Measurements from ENCODE around the gene ZNF57.
A peak's percentile ranks its signal among the peaks of the same experiment; 100 is the strongest.

ZNF57 gene

GRCh38 chr19:2900296-2901252, at the start of gene ZNF57 (continued):
- TF ChIP-seq, protein P1, sequence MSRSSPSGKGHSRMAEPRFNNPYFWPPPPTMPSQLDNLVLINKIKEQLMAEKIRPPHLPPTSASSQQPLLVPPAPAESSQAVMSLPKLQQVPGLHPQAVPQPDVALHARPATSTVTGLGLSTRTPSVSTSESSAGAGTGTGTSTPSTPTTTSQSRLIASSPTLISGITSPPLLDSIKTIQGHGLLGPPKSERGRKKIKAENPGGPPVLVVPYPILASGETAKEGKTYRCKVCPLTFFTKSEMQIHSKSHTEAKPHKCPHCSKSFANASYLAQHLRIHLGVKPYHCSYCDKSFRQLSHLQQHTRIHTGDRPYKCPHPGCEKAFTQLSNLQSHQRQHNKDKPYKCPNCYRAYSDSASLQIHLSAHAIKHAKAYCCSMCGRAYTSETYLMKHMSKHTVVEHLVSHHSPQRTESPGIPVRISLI (tag by site-specific recombination; IDR thresholded peaks at IDR 0.05): peak; percentile 88
- TF ChIP-seq ZNF350 (tag by site-specific recombination; IDR thresholded peaks at IDR 0.05): no peak
- no peak for TF ChIP-seq ZNF248 (tag by site-specific recombination; IDR thresholded peaks at IDR 0.05)
- TF ChIP-seq ZNF626 (tag by site-specific recombination; IDR thresholded peaks at IDR 0.05): no peak
- peak; percentile 73; the same call in 1 of the 2 replicates for TF ChIP-seq GLIS2 (tag by site-specific recombination; IDR thresholded peaks at IDR 0.05)
- no peak for TF ChIP-seq BCL6B (tag by site-specific recombination; IDR thresholded peaks at IDR 0.05)
- no peak for TF ChIP-seq ZIC2 (tag by site-specific recombination; IDR thresholded peaks at IDR 0.05)
- no peak; the same call in 1 of the 2 replicates for TF ChIP-seq ZNF600 (tag by site-specific recombination; IDR thresholded peaks at IDR 0.05)
- TF ChIP-seq ZNF37A (tag by site-specific recombination; IDR thresholded peaks at IDR 0.05): no peak
- TF ChIP-seq SCRT1 (tag by site-specific recombination; IDR thresholded peaks at IDR 0.05; ENCODE audit: borderline replicate concordance): no peak
- peak; percentile 94 for TF ChIP-seq SP3 (tag by site-specific recombination; IDR thresholded peaks at IDR 0.05)
- no peak for TF ChIP-seq ZNF146 (tag by site-specific recombination; IDR thresholded peaks at IDR 0.05)
- no peak for TF ChIP-seq REPIN1 (tag by site-specific recombination; IDR thresholded peaks at IDR 0.05; ENCODE audit: low read depth)
- TF ChIP-seq ZSCAN4 (tag by site-specific recombination; IDR thresholded peaks at IDR 0.05): no peak
- TF ChIP-seq KLF1 (tag by site-specific recombination; IDR thresholded peaks at IDR 0.05): peak; percentile 34; the same call in 1 of the 2 replicates
- TF ChIP-seq, protein P2, sequence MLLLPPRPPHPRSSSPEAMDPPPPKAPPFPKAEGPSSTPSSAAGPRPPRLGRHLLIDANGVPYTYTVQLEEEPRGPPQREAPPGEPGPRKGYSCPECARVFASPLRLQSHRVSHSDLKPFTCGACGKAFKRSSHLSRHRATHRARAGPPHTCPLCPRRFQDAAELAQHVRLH (tag by site-specific recombination; IDR thresholded peaks at IDR 0.05): no peak
- no peak; the same call in 1 of the 2 replicates for TF ChIP-seq PBX3 (CRISPR knock-in tag; IDR thresholded peaks at IDR 0.05)
- 0 out of 2 replicates have a peak, but pooled peaks have one; percentile 35 for TF ChIP-seq ZBTB21 (tag by site-specific recombination; IDR thresholded peaks at IDR 0.05)
- no peak for TF ChIP-seq ZNF404 (tag by site-specific recombination; IDR thresholded peaks at IDR 0.05)
- TF ChIP-seq GLI4 (tag by site-specific recombination; IDR thresholded peaks at IDR 0.05): no peak
- TF ChIP-seq SCRT2 (tag by site-specific recombination; IDR thresholded peaks at IDR 0.05): no peak
- TF ChIP-seq INSM2 (tag by site-specific recombination; IDR thresholded peaks at IDR 0.05): no peak
- TF ChIP-seq, protein P3, sequence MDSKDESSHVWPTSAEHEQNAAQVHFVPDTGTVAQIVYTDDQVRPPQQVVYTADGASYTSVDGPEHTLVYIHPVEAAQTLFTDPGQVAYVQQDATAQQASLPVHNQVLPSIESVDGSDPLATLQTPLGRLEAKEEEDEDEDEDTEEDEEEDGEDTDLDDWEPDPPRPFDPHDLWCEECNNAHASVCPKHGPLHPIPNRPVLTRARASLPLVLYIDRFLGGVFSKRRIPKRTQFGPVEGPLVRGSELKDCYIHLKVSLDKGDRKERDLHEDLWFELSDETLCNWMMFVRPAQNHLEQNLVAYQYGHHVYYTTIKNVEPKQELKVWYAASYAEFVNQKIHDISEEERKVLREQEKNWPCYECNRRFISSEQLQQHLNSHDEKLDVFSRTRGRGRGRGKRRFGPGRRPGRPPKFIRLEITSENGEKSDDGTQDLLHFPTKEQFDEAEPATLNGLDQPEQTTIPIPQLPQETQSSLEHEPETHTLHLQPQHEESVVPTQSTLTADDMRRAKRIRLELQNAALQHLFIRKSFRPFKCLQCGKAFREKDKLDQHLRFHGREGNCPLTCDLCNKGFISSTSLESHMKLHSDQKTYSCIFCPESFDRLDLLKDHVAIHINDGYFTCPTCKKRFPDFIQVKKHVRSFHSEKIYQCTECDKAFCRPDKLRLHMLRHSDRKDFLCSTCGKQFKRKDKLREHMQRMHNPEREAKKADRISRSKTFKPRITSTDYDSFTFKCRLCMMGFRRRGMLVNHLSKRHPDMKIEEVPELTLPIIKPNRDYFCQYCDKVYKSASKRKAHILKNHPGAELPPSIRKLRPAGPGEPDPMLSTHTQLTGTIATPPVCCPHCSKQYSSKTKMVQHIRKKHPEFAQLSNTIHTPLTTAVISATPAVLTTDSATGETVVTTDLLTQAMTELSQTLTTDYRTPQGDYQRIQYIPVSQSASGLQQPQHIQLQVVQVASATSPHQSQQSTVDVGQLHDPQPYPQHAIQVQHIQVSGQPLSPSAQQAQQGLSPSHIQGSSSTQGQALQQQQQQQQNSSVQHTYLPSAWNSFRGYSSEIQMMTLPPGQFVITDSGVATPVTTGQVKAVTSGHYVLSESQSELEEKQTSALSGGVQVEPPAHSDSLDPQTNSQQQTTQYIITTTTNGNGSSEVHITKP (tag by site-specific recombination; IDR thresholded peaks at IDR 0.05): peak; percentile 41; the same call in 1 of the 2 replicates
- TF ChIP-seq ZNF24 (tag by site-specific recombination; IDR thresholded peaks at IDR 0.05): no peak
- TF ChIP-seq ZNF155 (tag by site-specific recombination; IDR thresholded peaks at IDR 0.05): no peak
- no peak for TF ChIP-seq ZBTB48 (tag by site-specific recombination; IDR thresholded peaks at IDR 0.05)
- no peak for TF ChIP-seq ZNF26 (tag by site-specific recombination; IDR thresholded peaks at IDR 0.05)
